ENCODE measurements around the gene DYNLT2B. TPM values are rescaled to one million over a fixed set of nuclear protein-coding genes. Genes with fewer than 3 reads are reported as not detected.
"Not testable (repeated sequence)": the region's sequence is repeated elsewhere in the genome, so short reads cannot be mapped to it uniquely, and the experiment has no call there.

Gene DYNLT2B
- polyA plus RNA-seq, 1 donor = 8.7 TPM

DNA sequence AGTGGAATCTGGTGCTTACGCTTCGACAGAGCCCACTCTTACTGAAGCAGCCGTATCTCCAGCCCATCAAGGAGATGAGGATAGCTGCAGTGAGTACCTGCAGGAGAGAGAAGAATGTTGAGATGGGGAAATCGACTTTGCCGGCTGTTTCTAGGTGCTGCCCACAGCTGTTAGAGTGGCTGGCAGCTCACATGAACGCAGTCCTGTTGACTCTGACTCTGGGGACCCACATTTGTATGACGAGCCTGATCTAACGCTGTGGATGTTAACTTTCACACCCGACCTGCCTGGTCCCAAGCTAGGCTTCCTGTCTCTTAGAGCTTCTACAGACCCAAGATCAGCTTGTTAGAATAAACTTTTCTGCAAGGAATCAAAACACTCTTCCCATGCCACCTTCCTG lies 8.9 kb upstream of the DYNLT2B start:
- no peak for DNase-seq (ENCODE audit: low read depth)

DNA sequence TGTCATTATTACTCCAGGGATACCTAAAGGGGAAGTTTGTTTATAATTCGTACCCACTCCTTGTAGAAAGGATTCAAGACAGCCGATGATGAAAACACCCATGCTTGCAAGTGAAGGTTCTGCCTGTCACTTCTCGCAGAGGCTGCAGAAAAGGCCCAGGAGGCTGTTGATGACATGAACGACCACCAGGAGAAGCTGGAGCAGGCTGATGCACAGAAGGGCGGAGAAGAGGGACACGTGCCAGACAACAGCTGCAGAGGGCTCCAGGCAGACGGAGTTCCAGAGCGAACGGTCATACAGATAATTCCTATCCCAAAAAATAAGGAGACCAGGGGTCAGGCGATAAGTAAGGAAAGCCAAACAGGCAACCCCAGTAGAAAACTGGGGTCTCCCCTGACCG lies 5.7 kb upstream of the DYNLT2B start:
- peak; percentile 20 for DNase-seq (ENCODE audit: low read depth)

DNA sequence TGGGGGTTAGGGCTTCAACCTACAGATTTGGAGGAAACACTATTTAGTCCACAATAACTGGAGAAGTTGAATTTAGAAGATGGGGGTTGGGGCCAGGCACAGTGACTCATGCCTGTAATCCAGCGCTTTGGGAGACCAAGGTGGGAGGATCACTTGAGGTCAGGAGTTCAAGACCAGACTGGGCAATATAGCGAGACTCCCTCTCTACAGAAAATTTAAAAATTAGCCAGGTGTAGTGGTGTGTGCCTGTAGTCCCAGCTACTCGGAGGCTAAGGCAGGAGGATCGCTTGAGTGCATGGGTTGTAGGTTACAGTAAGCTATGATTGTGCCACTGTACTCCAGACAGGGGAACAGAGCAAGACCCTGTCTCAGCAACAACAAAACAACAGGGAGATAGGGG lies 5.0 kb upstream of the DYNLT2B start:
- no peak for DNase-seq (ENCODE audit: low read depth)

DNA sequence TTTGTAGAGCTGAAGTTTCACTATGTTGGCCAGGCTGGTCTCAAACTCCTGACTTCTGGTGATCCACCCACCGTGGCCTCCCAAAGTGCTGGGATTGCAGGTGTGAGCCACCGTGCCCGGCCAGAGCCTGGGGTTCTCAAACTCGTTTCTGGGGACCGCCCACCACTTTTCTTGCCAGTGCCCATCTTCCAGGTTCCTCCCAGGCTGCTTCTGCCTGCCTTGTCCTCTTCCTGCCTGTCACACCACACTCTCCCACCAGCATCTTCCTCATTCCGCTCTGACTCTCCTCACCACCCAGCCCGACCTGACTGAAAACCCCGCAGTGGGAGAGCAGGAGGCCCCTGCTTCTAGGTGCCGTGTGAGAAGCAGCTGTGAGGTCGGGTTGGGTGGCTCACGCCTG lies 3.1 kb upstream of the DYNLT2B start:
- no peak for DNase-seq (ENCODE audit: low read depth)

DNA sequence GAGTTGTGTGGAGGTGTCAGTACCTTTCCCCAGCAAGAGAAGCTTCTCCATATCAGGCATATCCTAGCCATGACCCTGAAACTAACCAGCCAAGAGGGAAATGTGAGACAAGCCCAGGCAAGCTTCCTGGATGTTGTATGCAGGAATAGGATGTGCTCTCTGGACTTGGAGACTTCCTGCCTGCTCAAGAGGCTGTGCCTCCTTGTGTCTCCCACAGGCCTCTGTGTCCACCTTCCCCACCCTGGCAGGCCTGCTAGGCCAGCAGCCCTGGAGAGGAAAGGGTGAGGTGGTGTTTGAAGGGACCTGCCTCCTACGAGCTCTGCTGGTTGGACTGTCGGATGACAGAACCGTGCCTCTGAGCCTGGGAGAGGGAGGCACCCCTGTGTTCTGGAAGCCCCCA lies 2.1 kb upstream of the DYNLT2B start:
- no peak for DNase-seq (ENCODE audit: low read depth)

DNA sequence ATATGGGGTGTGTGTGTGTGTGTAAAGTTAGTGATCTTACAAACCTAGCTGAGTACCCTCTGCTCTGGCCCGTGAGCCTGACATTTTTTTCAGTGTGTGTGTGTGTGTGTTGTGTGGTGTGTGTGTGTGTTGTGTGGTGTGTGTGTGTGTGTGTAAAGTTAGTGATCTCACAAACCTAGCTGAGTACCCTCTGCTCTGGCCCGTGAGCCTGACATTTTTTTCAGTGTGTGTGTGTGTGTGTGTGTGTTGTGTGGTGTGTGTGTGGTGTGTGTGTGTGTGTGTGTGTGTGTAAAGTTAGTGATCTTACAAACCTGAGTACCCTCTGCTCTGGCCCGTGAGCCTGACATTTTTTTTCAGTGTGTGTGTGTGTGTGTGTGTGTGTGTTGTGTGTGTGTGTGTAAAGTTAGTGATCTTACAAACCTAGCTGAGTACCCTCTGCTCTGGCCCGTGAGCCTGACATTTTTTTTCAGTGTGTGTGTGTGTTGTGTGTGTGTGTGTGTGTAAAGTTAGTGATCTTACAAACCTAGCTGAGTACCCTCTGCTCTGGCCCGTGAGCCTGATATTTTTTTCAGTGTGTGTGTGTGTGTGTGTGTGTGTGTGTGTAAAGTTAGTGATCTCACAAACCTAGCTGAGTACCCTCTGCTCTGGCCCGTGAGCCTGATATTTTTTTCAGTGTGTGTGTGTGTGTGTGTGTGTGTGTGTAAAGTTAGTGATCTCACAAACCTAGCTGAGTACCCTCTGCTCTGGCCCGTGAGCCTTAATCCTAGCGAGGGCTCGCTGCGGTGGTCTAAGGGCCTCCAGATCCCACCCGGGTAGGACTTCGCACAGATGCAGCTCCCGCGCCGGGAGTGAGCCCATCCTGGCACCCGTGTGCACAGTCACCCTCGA lies 997 bp downstream of the DYNLT2B start:
- not testable (repeated sequence) for DNase-seq (ENCODE audit: low read depth)

DNA sequence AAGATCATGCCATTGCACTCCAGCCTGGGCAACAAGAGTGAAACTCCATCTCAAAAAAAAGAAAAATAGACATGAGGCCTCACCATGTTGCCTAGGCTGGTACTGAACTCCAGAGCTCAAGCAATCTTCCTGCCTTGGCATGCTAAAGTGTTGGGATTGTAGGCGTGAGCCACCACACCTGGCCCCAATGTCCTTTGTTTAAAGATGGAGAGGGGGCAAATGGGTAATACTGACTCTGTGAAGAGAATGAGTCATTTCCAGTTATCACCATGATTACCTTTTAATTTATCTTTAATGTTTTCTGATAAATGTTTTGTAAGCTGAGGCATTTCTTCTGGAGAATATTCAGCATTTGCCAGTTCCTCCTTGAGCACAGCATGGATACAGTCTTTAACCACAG lies 2.2 kb downstream of the DYNLT2B start:
- no peak for DNase-seq (ENCODE audit: low read depth)

DNA sequence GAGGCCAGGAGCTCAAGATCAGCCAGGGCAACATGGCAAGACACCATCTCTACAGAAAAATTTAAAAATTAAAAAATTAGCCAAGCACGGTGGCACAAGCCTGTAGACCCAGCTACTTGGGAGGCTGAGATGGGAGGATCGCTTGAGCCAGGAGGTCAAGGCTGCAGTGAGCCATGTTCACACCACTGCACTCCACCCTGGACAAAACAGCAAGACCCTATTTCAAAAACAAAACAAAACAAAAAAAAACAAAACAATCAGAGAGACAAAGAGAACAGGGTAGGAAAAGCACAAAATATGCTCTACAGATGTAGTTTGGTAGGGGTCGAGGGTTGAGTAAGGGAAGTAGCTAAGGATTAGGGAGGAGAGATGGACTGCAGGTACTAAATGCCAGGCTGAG lies 3.4 kb downstream of the DYNLT2B start:
- DNase-seq (ENCODE audit: low read depth) = no peak

DNA sequence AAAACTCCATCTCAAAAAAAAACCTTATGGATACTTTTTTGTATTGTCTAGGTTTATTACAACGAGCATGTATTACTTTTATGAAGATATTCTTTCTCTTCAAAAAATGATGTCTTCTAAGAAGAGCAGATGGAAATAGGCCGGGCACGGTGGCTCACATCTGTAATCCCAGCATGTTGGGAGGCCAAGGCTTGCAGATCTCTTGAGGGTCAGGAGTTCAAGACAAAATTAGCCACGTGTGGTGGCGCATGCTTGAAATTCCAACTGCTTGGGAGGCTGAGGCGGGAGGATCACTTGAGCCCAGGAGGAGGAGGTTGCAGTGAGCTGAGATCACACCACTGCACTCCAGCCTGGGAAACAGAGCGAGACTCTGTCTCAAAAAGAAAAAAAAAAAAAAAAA lies 4.0 kb downstream of the DYNLT2B start:
- DNase-seq (ENCODE audit: low read depth) = not testable (repeated sequence)

DNA sequence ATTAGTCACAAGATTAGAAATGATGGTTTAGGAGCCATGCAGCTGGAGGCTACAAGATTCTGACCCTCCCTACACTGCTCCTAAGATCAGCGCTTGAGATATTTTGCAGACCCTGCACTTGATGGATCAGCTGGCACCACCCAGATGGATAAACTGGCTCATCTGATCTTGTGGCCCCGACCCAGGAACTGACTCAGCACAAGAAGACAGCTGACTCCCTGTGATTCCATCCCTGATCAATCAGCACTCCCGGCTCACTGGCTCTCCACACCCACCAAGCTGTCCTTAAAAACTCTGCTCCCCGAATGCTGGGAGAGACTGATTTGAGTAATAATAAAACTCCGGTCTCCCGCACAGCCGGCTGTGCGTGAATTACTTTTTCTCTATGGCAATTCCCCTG lies 15.1 kb downstream of the DYNLT2B start:
- not testable (repeated sequence) for DNase-seq (ENCODE audit: low read depth)

DNA sequence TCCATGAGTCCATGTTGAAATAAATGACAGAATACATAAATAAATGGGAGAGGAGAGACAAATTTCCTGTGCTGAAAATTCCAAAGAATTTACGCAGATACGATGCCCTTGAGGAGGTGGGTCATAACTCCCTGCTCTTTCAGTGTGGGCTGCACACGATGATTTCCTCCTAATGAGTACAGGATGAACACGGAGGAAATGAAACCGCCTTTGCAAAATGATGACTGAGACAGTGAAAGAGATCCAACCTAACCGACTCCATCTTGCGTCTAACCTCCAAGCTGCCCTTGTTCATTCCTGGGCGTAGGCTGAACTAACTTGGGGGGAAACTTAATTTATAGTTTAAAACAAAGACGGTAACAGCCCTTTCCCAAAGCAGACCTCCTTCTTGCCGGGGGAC lies 15.5 kb downstream of the DYNLT2B start:
- not testable (repeated sequence) for DNase-seq (ENCODE audit: low read depth)

DNA sequence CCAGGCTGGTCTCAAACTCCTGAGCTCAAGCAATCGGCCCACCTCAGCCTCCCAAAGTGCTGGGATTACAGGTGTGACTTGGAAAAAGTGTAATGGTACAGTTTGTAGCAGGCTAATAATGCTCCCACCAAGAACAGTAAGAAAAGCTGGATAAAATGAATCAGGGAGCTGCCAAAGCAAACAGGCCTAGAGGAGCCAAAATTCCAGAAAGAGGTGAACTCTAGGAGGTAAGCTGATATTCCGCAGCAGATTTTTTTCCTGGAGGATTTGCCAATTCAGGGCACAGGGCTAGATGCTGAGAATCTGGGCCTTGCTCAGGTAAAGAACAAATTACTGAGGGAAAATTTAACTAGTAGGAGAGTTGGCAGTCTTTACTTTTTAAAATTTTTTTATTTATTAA lies 19.5 kb downstream of the DYNLT2B start:
- DNase-seq (ENCODE audit: low read depth) = no peak

DNA sequence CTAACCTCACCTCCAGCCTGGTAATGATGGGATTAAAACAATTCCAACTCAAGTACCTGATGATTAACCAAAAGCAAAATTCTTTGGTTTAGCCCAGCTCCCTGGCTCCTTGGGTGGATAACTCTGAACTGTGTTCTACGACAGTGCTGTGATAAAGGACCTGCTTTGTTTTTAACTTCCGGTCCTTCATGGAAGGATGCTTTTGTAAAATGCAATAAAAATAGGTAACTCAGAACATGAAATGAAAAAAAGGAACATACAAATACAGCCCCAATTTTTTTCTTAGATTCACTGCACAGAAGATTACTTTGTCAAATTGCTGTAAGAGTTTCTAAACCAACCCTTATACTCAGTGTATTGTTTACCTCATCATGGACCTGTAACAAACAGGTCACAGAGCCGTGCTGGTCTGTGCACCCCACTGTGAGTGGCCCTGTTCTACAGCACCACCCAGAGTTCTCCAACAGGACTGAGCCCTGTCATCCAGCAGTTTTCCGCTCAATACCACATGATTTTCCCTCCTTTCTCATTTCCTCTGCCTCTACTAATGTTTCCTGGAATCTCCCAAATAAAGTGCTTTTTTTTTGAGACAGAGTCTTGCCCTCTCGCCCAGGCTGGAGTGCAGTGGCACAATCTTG lies 25.6 kb downstream of the DYNLT2B start:
- no peak for DNase-seq (ENCODE audit: low read depth)

DNA sequence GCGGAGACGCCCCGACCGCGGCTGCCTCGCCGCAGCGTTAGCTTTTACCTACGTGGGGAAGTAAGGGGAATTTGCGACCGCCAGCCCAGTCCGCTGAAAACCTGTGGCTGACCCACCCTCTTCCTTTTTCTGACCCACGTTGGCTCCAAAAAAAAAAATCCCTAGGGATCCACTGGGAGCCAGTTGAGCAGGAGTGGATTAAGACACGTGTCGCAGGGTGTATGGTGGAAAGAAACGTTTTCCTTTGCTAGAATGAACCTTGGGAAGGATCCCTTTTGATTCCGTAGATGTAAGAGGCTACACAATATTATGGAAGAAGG lies 29.9 kb downstream of the DYNLT2B start:
- peak; percentile 17 for DNase-seq (ENCODE audit: low read depth)

DNA sequence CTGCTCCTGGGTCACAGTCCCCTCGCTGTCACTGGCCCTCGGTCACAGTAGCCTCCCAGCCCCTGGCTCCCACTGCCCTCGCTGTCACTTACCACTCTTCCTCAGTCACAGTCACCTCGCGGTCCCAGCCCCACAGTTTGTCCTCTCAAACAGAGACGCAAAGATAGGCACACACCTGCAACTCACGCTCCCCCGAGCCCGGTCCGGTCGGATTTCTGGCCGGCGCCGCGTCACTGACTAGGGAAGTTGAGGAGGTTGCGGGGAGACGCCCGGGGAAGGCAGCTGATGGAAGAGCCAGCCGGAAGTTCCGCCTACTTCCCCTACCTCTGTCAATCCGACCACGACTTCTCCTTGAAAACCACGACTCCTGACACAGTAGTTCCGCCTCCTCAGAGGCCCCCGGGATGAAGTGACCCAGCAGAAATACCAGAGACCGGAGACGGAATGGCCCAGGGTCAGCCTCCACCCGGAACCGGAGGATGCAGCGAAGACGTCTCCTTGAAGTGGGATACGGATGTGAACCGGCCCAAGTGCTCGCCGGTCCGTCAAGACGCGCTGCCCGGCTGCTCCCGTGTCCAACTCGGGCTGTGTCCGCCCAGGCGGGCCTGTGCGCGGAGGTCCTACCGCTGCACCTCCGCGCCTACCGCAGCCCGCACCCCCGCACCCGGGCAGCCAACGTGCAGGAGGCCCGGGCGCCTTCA lies 30.4 kb downstream of the DYNLT2B start, which contains the start of gene PCYT1A:
TSS of gene PCYT1A (minus strand) at position 287 of the 701 bp plus-strand sequence. CDS start 17,195 bp downstream, outside the sequence.
- DNase-seq (ENCODE audit: low read depth) = peak; percentile 96

DNA sequence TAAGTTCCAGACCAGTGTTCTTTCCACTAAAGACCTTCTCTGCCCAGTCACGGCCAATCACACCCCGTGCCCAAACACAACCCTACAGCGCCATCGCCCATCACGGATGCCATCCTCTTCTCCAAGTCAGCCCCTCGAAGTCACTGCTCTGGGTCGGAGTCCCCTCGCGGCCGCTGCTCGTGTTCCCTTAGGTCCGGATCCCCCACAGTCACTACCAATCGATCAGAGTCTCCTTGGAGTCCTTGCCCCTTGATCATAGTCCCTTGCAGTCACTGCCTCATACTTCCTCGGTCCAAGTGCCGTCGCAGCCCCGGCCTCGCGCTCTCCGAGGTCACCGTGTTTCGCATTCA lies 31.0 kb downstream of the DYNLT2B start:
- no peak for DNase-seq (ENCODE audit: low read depth)

DNA sequence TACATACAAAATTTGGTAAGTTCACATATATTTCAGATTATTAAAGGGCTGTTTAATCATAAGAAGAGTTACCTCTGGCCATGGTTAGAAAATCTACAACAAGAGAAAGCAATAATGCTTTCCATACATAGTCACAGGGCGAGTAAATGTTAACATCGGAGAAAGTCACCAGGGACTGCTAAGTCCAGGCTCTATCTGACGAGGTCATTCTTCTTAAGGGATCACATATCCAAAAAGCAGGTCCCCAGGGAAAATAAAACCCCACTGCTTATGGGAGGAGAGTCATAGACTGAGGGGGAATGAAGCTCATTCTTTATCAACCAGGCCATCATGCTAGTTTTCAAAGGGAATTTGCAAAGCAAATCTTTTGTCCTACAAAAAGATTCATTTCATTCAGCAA lies 33.6 kb downstream of the DYNLT2B start:
- no peak for DNase-seq (ENCODE audit: low read depth)

DNA sequence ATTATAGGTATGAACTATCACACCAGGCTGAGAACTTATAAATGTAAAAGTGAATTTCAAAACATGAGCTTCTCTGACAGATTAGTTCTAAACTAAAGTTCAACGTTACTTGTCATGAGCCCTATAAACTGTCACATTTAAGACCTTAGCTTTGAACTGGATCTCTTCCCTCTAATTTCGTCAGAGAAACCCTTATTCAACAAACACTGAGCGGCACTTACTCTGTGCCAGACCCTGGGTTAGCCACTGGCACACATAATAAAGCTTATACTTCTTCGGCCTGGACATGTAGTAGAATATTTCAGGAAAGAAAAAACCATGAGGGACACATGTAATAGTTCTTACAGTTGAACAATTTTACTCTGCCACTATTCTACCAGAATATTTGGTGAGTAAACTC lies 36.1 kb downstream of the DYNLT2B start:
- DNase-seq (ENCODE audit: low read depth) = no peak

DNA sequence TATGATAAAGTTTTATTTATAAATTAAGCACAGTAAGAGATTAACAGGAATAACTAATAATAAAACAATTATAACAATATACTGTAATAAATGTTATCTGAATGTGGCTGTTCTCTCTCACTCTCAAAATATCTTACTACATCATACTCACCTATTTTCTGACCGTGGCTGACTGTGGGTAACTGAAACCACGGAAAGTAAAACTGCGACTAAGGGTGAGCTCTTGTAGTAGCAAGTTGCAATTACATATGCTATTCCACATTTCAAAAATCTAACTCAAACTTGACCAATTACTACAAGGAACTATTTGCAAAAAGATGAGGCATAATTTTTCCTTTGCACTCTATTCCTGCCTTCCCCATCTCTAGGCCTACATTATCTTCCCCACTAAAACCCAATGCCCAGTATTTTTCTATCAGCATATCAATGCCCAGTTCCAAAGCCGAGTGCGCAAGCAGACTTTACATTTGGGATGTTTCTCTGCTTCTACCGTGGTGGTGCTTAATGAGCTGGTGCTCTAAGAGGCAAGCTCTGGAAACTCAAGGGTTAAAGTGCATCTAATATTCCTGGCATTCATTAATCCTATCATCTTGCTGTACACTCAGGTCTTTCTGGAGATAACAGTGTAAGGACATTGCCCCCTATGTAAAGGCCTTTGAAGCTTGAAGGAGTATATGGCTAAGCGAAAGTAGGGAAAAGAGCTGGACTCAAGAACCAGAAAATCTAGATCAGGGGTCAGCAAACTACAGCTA lies 37.2 kb downstream of the DYNLT2B start:
- DNase-seq (ENCODE audit: low read depth) = no peak

DNA sequence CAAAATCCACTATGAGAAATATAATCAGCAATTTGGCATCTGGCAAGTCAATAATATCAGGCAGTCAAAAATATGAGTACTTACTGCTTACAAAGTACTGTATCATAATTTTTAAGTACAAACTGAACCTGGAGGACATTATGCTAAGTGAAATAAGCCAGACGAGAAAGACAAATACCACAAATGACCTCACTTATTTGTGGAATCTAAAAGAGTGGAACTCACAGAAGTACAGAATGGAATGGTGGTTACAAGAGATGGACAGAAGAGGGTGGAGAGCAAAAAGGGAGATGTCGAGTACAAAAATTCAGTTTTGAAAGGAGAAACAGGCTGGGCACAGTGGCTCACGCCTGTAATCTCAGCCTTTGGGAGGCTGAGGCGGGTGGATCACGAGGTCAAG lies 42.9 kb downstream of the DYNLT2B start:
- DNase-seq (ENCODE audit: low read depth) = no peak

DNA sequence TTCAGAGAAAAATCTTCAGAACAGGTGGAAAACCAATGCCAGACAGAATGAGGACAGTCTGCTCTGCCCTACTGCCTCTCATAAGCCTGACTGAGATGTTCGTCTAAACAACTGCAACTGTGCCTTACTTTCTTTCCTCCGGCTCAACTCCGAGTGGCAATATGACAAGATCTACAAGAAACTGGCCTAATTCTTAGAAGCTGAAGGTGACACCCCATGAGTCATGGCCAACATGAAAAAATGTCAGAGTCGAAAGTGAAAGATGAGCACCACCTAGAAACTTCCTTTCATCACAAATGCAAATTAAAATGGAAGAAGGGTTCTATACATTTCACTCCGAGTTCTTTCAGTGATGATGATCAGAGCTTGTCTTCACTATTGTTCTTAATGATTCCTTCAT lies 43.5 kb downstream of the DYNLT2B start:
- no peak for DNase-seq (ENCODE audit: low read depth)

DNA sequence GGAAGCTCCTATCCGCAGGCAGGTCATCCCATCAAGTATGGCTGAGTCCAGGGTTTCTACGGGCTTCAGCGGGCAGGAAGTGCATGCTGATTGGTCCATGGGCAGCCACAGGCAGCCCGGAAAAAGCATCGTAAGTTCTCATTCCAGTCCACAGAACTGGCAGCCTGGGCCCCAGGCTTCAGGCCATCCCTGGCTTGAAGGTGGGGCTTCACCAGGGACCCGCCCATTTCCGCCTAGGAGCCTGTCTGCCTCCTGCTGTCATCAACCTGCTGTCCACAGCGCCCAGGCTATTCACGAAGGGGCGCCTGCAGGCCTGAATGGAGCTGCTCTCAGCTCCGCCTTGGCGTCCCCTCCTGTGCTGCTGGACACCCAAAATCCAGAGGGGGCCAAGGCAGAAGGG lies 44.4 kb downstream of the DYNLT2B start:
- no peak for DNase-seq (ENCODE audit: low read depth)

Data from forelimb muscle (tissue), 1 donor.